Motor neuron (in vitro differentiated cells): Measurements from ENCODE around the gene MPZL1. TPM values are rescaled to one million over a fixed set of nuclear protein-coding genes. Genes with fewer than 3 reads are reported as not detected.
A peak's percentile ranks its signal among the peaks of the same experiment; 100 is the strongest.
"Not testable (repeated sequence)": the region's sequence is repeated elsewhere in the genome, so short reads cannot be mapped to it uniquely, and the experiment has no call there.

Experiments used
- ATAC-seq, 8 experiments: fragments of 200-7000 bp; cut with Tn5 transposase; replicated peaks in 6 of 8; 2 replicates each; pipeline ENCODE4 v1.8.0; 2021; ENCODE audit warnings: mild to moderate bottlenecking in 8 of 8, moderate library complexity in 8 of 8
- H3K27ac ChIP-seq, 2 donors: fragments of 250-450 bp; sonication (Bioruptor Pico); 2 replicates each; pipeline ENCODE4 v1.9.0; 2021; ENCODE audit warnings: antibody characterized with exemption in 2 of 2, mild to moderate bottlenecking in 2 of 2, moderate library complexity in 1 of 2
- H3K4me1 ChIP-seq, 2 donors: fragments of 250-450 bp; sonication (Bioruptor Pico); replicated peaks in 1 of 2; 2 replicates each; pipeline ENCODE4 v1.6.1; 2021; ENCODE audit warnings: antibody characterized with exemption in 2 of 2, mild to moderate bottlenecking in 2 of 2, moderate library complexity in 1 of 2
- H3K4me3 ChIP-seq, 5 donors: fragments of 250-450 bp; sonication (Bioruptor Pico); 2 replicates each; pipeline ENCODE4 v1.9.0; 2021; ENCODE audit warnings: antibody characterized with exemption in 5 of 5, mild to moderate bottlenecking in 5 of 5, moderate library complexity in 4 of 5
- WGBS, 10 experiments: fragments of 450-650 bp; shearing (Covaris generic); methylation state at CpG; one replicate each; pipeline ENCODE4 v1.0.0; 2022; 5-methylcytosine and 5-hydroxymethylcytosine counted together
- in situ Hi-C, 9 experiments: fragments of 400-800 bp; cut with MboI; loops; one replicate each; pipeline ENCODE4 v1.15.0; 2021; ENCODE audit warnings: low sequenced_read_pairs in 9 of 9, low pct_unique_long_range_greater_than_20kb in 2 of 9; ENCODE audit not compliant: unreplicated experiment in 9 of 9
- total RNA-seq, 8 experiments: library from RNA; unstranded; fragments of 300-600 nt; gene quantifications; 2 replicates each; pipeline versions ENCODE4 v1.2.3 to v1.2.4, GENCODE V29; 2022

MPZL1 gene
- total RNA-seq, 8 experiments from 2014 or later: 34.0 to 146 (median 102) TPM

GRCh38 chr1:167798952-167799351 is 77.2 kb downstream of the MPZL1 start:
- Histone ChIP-seq H3K27ac (no peak overlapping the region), H3K4me3 (no peak overlapping the region), H3K4me1 (no peaks in the 10 kb centered on the region)
- in situ Hi-C loops: loop anchor here in 1 of 9 experiments (25.0 kb wide), 1 partner anchor 212 kb away; no protein-coding TSS in a partner anchor
- 13 to 100% (median 39%) methylated on average over 1 to 4 of the region's 4 CpGs; no CpG with 5 or more reads in 2 of the 10 experiments for WGBS, 10 experiments
- ATAC-seq: no peak

GRCh38 chr1:167799747-167800146 is 78.0 kb downstream of the MPZL1 start:
- WGBS, 10 experiments: 67 to 100% (median 70%) methylated on average over 1 to 4 of the region's 4 CpGs; no CpG with 5 or more reads in 5 of the 10 experiments
- no peaks in the 10 kb centered on the region for H3K4me1 ChIP-seq
- no peak for ATAC-seq
- in situ Hi-C loops: loop anchor here in 1 of 9 experiments (10.0 to 25.0 kb wide), 2 partner anchors 75 to 212 kb away; partner anchors contain the start of gene MPZL1
- no peak overlapping the region for H3K27ac ChIP-seq
- H3K4me3 ChIP-seq: no peak overlapping the region

- H3K27ac ChIP-seq: no peak overlapping the region
Observed at GRCh38 chr1:167800251-167800650, 78.5 kb downstream of the MPZL1 start.

GRCh38 chr1:167802235-167802634 is 80.5 kb downstream of the MPZL1 start:
- 90 to 100% (median 96%) methylated on average over 1 to 4 of the region's 4 CpGs; no CpG with 5 or more reads in 3 of the 10 experiments for WGBS, 10 experiments
- in situ Hi-C loops: loop anchor here in 1 of 9 experiments (10.0 kb wide), 1 partner anchor 77 kb away; the partner anchor contains the start of gene MPZL1
- H3K4me1 ChIP-seq: no peaks in the 10 kb centered on the region
- no peak for ATAC-seq
- H3K4me3 ChIP-seq: no peak overlapping the region
- no peak overlapping the region for H3K27ac ChIP-seq

More at GRCh38 chr1:167800251-167800650, 78.5 kb downstream of the MPZL1 start:
- Histone ChIP-seq H3K4me3 (no peak overlapping the region), H3K4me1 (no peaks in the 10 kb centered on the region)
- in situ Hi-C loops: loop anchor here in 1 of 9 experiments (10.0 kb wide), 1 partner anchor 75 kb away; the partner anchor contains the start of gene MPZL1
- ATAC-seq: no peak
- WGBS, 10 experiments: 13 to 85% (median 79%) methylated on average over 1 to 2 of the region's 3 CpGs; no CpG with 5 or more reads in 3 of the 10 experiments

- in situ Hi-C loops: loop anchor here in 1 of 9 experiments (10.0 kb wide), 1 partner anchor 79 kb away; the partner anchor contains the start of gene MPZL1
- H3K4me1 ChIP-seq: no peaks in the 10 kb centered on the region
Observed at GRCh38 chr1:167803358-167804207, 81.8 kb downstream of the MPZL1 start.

GRCh38 chr1:167805041-167805556 is 83.3 kb downstream of the MPZL1 start:
- H3K27ac ChIP-seq: no peak overlapping the region
- ATAC-seq: no peak
- in situ Hi-C loops: loop anchor here in 1 of 9 experiments (10.0 kb wide), 1 partner anchor 80 kb away; the partner anchor contains the start of gene MPZL1
- 37 to 100% (median 85%) methylated on average over 1 to 4 of the region's 4 CpGs; no CpG with 5 or more reads in 1 of the 10 experiments for WGBS, 10 experiments
- H3K4me1 ChIP-seq: no peaks in the 10 kb centered on the region
- no peak overlapping the region for H3K4me3 ChIP-seq

More at GRCh38 chr1:167803358-167804207, 81.8 kb downstream of the MPZL1 start:
- Histone ChIP-seq H3K4me3 (no peak overlapping the region), H3K27ac (no peak overlapping the region)
- WGBS, 10 experiments: 0 to 77% (median 3%) methylated on average over 1 to 10 of the region's 12 CpGs; no CpG with 5 or more reads in 1 of the 10 experiments
- peak in 4 of 8 experiments; percentile 54 to 100 (median 99) for ATAC-seq

- ATAC-seq, H3K4me1 ChIP-seq, H3K4me3 ChIP-seq, H3K27ac ChIP-seq: not testable (repeated sequence)
- 89 to 96% methylated on average over 7 to 9 of the region's 23 CpGs; no CpG with 5 or more reads in 8 of the 10 experiments for WGBS, 10 experiments
- in situ Hi-C loops: loop anchor here in 1 of 9 experiments (10.0 kb wide), 1 partner anchor 81 kb away; the partner anchor contains the start of gene MPZL1
Observed at GRCh38 chr1:167806235-167806634, 84.5 kb downstream of the MPZL1 start.

- not testable (repeated sequence) for ATAC-seq
- WGBS, 10 experiments: 87 to 100% (median 93%) methylated on average over 1 to 3 of the region's 12 CpGs; no CpG with 5 or more reads in 7 of the 10 experiments
- in situ Hi-C loops: loop anchor here in 1 of 9 experiments (10.0 kb wide), 1 partner anchor 82 kb away; the partner anchor contains the start of gene MPZL1
Observed at GRCh38 chr1:167806676-167807075, 84.9 kb downstream of the MPZL1 start.

GRCh38 chr1:167808104-167808503 is 86.3 kb downstream of the MPZL1 start:
- in situ Hi-C loops: loop anchor here in 1 of 9 experiments (10.0 kb wide), 1 partner anchor 83 kb away; the partner anchor contains the start of gene MPZL1
- no peak for ATAC-seq
- 10 to 100% (median 87%) methylated on average over 1 to 3 of the region's 3 CpGs; no CpG with 5 or more reads in 2 of the 10 experiments for WGBS, 10 experiments
- no peak overlapping the region for H3K27ac ChIP-seq
- no peaks in the 10 kb centered on the region for H3K4me1 ChIP-seq
- no peak overlapping the region for H3K4me3 ChIP-seq

More at GRCh38 chr1:167806676-167807075, 84.9 kb downstream of the MPZL1 start:
- not testable (repeated sequence) for H3K4me1 ChIP-seq, H3K4me3 ChIP-seq, H3K27ac ChIP-seq

GRCh38 chr1:167808690-167809089 is 86.9 kb downstream of the MPZL1 start:
- ATAC-seq: no peak
- 24 to 100% (median 73%) methylated on average over 1 to 3 of the region's 3 CpGs for WGBS, 10 experiments
- Histone ChIP-seq H3K4me3 (no peak overlapping the region), H3K4me1 (no peaks in the 10 kb centered on the region), H3K27ac (no peak overlapping the region)
- in situ Hi-C loops: loop anchor here in 1 of 9 experiments (10.0 kb wide), 1 partner anchor 84 kb away; the partner anchor contains the start of gene MPZL1

GRCh38 chr1:167812972-167813371 is 91.2 kb downstream of the MPZL1 start:
- no peaks in the 10 kb centered on the region for H3K4me1 ChIP-seq
- H3K4me3 ChIP-seq: no peak overlapping the region
- H3K27ac ChIP-seq: no peak overlapping the region
- ATAC-seq: no peak
- in situ Hi-C loops: no loop called here

- 43 to 100% (median 86%) methylated on average over 1 of the region's 1 CpG for WGBS, 10 experiments
- no peak overlapping the region for H3K4me3 ChIP-seq
- no peak for ATAC-seq
- H3K27ac ChIP-seq: no peak overlapping the region
- H3K4me1 ChIP-seq: no peaks in the 10 kb centered on the region
- in situ Hi-C loops: no loop called here
Observed at GRCh38 chr1:167815650-167816049, 93.9 kb downstream of the MPZL1 start.
